Measurements from ENCODE around the gene ADRA2B. TPM values are rescaled to one million over a fixed set of nuclear protein-coding genes. Genes with fewer than 3 reads are reported as not detected.
"Not testable (repeated sequence)": the region's sequence is repeated elsewhere in the genome, so short reads cannot be mapped to it uniquely, and the experiment has no call there.

The ADRA2B gene
- polyA plus RNA-seq, 10 donors: 1.9 to 3.8 (median 3.0) TPM

DNA sequence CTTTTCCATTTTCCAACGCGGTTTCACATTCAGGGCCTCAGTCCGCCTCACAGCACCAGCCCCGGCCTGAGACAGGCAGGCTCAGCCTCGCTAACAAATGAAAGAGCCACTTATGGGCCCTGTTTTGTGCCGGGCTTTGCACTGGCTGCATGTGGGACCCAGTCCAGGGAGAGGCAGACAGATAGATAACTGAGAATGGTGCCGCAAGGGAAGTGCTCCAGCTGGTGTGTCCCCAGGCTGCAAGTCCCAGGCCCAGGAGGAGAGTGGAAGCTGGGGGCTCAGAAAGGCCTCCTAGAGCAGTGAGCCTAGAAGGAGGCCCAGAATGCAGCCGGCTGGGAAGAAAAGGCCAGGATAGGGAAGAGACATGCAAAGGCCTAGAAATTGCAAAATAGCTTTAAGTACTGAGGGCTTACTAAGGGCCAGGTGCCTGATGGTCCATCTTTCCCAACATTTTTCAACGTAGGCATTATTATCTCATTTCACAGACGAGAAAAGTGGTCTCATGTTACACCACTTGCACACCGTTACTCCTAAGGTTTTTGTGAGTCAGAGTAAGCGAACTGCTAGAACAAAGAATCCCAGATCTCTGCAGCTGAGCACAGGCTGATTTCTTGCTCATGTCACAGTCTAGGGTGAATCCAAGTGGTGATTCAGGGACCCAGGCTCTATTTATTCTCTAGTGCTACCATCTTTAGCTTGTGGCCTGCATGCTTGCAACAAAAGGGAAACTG lies 26.0 kb downstream of the ADRA2B start:
- DNase-seq: no peak

GRCh38 chr2:96089356-96090195 lies 26.8 kb downstream of the ADRA2B start:
- DNase-seq: no peak

- DNase-seq: no peak
These were observed 27.7 kb downstream of the ADRA2B start for GRCh38 chr2:96088340-96089335.

- DNase-seq: no peak
These were observed 29.2 kb downstream of the ADRA2B start for GRCh38 chr2:96087130-96087529.

DNA sequence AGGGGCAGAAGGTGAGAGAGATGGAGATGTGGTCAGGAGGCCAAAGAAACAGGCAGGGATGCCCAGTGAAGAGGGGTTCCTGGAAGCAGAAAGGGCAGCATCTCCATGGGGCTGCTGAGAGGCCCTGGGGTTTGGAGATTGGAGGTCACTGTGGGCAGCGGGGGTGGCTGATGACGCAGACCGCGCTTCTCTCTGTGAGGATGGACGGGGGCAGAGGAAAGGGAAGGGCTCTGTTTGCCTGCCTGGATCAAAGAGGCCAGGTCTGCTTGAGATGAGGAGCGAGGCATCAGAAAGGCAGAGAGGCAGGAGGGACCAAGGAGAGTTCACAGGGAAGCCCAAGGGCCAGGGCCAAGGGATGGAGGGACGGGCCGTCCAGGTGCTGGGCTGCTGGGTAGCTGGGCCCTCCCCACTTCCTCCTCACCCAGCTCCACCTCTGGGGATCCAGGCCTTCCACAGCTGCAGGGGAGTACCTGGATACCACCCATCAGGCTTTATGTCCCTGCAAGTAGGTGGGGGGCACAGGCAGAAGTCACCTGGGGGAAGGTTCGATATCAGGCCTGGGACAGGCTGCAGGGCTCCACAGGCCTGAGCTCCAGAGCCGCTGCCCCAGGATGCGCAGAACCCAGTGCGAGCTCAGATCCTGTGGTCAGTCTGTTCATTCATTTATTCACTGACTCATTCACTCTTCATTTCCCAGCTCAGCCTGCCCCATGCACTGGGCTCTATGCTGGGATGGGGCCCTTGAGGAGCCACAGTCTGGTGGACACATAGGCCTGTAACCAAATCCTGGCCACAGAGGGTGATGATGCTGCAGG lies 30.6 kb downstream of the ADRA2B start:
- DNase-seq: no peak

GRCh38 chr2:96084858-96085518 lies 31.4 kb downstream of the ADRA2B start:
- DNase-seq: not testable (repeated sequence)

- no peak for DNase-seq
These were observed 32.1 kb downstream of the ADRA2B start for GRCh38 chr2:96083989-96084857.

- peak in 1 of 3 donors; percentile 50 for DNase-seq
These were observed 33.1 kb downstream of the ADRA2B start for GRCh38 chr2:96083064-96083939.

- no peak for DNase-seq
These were observed 33.9 kb downstream of the ADRA2B start for GRCh38 chr2:96082211-96083063.

- no peak for DNase-seq
These were observed 35.3 kb downstream of the ADRA2B start for GRCh38 chr2:96081042-96081441.

DNA sequence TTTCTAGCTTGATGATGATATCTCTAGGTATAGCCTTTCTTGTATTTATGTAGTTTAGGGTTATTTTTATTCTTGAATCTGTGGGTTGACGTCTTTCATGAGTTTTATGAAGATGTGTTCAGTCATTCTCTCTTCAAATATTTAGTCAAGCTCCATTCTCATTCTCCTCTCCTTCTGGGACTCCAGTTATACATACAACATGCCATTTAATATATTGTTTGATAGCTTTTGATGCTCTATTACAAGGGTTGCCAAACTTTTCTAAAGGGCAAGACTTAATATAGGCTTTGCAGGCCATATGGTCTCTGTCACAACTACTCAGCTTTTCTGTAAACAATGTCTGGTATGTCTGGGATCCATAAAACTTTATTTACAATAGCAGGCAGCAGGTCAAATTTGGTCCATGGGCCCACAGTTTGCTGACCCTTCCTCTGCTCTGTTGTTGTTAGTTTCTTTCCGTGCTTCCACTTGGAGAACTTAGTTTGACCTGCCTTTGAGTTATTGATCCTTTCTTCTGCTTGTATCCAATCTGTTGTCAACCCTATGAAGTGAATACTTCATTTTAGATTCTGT lies 41.1 kb downstream of the ADRA2B start:
- no peak for DNase-seq

- no peak for DNase-seq
These were observed 42.2 kb downstream of the ADRA2B start for GRCh38 chr2:96074156-96074555.

GRCh38 chr2:96073170-96073775 lies 43.1 kb downstream of the ADRA2B start:
- DNase-seq: no peak

DNA sequence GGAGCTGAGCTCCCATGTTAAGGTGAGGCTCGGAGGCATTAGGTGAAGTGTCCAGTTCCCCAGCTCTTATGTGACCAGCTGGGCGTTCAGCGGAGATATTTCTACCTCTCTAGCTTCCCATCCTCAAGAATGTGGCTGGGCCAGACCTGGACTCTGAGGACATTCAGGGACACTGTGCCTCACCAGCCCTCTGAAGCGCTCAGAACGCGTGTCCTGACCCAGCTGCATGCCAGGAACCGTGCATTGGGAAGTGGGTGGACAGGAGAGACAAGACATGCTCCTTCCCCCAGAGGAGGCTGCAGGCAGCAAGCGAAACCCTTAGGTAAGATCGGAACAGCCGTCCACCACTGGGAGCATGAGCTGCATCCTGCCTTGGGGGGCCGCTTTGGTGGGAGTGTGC lies 43.6 kb downstream of the ADRA2B start:
- no peak for DNase-seq

- not testable (repeated sequence) for DNase-seq
These were observed 44.3 kb downstream of the ADRA2B start for GRCh38 chr2:96071977-96072491.
